ENCODE data around the gene WNT9A. TPM values are rescaled to one million over a fixed set of nuclear protein-coding genes. Genes with fewer than 3 reads are reported as not detected.

Gene WNT9A
- total and polyA plus RNA-seq, 4 donors = 0.03 to 0.08 TPM; not detected in 2

DNA sequence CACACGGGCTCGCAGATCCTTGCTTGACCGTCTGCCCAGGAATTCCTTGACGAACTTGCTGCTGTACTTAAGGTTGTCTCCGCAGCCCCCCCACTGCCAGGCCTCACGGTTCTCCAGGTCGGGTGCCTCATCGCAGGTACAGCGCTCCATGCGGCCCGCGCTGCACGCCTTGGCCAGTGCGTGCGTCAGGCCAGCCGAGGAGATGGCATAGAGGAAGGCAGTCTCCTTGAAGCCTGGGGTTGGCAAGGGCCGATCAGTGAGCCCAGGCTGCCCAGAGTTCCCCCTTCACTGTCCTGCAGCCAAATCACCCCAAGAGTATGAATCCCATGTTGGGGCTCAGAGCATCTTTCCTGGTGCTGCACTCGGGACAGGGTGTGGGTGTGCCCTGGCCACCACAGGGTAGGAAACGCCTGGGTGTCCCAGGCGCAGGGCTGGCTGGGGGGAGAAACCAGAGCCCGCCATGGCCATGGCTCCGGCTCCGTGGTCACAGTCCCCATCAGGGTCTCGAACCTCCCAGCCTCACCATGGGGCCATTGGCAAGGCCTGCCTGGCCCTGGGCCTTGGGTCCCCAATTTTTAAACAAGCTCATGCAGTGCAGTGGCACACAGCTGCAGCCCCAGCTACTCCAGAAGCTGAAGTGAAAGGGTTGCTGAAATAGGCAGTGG is 23.4 kb downstream of the WNT9A start:
- Histone ChIP-seq H3K4me3 (ENCODE audit: low read depth in 1 of 3, low read length in 3 of 3) (no peak overlapping the region), H3K9ac (ENCODE audit: low read depth in 1 of 2, low read length in 2 of 2) (no peak overlapping the region), H3K36me3 (ENCODE audit: control insufficient read depth in 4 of 4, insufficient read depth in 3 of 4, low read depth in 1 of 4, low read length in 3 of 4) (no peaks in the 10 kb centered on the region), H3K27me3 (ENCODE audit: control insufficient read depth in 4 of 4, insufficient read depth in 4 of 4, low read length in 3 of 4) (no peaks in the 10 kb centered on the region), H3K9me3 (ENCODE audit: control insufficient read depth in 4 of 4, low read length in 3 of 4) (no peaks in the 10 kb centered on the region), H3K27ac (ENCODE audit: low read depth in 1 of 2, low read length in 2 of 2) (no peak overlapping the region), H3K4me1 (ENCODE audit: control insufficient read depth in 4 of 4, insufficient read depth in 4 of 4, low read length in 3 of 4) (no peaks in the 10 kb centered on the region)
- WGBS = 91% methylated on average over 24 of the region's 24 CpGs
- no peak for DNase-seq (ENCODE audit: low spot score)
- no peak for TF ChIP-seq FOXA2 (IDR thresholded peaks at IDR 0.05)
- no peak for TF ChIP-seq FOXA1 (IDR thresholded peaks at IDR 0.05)
- TF ChIP-seq HNF4A (conservative IDR thresholded peaks at IDR 0.05) = no peak
- no peak for TF ChIP-seq TAF1 (conservative IDR thresholded peaks at IDR 0.05)
- no peak for TF ChIP-seq YY1 (IDR thresholded peaks at IDR 0.05)
- no peak for TF ChIP-seq MAX (IDR thresholded peaks at IDR 0.05)
- TF ChIP-seq JUND (IDR thresholded peaks at IDR 0.05) = no peak
- no peak for TF ChIP-seq RAD21 (IDR thresholded peaks at IDR 0.05)
- TF ChIP-seq RXRA (IDR thresholded peaks at IDR 0.05) = no peak
- no peak for TF ChIP-seq GABPA (IDR thresholded peaks at IDR 0.05 in 1 of 2, conservative IDR thresholded peaks at IDR 0.05 in 1 of 2)

DNA sequence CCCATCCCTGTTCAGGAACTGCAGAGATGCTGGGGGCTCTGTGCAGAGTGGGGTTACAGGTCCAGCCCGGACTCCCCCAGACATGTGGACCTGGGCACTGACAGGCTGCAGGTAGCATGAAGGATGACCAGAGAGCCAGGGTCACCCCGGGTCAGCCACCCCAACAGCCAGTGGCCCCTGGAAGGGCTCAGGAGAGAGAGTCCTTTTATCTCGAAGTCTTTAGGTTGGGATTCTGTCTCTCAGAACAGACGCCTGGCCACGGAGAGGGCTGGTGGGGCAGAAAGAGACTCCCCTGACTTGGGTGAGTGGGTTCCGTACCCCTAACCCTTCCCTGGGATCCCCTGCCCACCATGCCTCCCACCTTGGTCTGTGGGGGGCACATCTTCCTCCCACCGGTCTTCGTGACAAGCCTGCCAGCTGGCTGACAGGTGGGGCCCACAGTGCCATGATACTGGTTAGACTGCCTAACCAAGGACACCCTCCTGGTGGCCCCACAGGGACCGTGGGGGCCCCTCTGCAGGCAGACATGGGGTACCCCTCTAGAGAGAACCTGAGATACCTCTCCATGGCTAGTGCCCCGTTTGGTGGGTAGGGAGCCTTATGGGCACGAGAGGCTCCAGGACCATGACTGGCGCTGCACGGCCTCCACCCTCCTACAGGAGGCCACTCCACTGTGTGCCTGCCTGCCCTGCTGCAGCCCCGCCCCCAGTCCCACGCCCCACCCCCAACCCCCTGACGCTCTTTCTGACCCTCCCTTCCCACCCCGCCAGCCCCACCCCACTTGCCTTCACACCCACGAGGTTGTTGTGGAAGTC is 24.2 kb downstream of the WNT9A start:
- 71% methylated on average over 18 of the region's 18 CpGs for WGBS
- Histone ChIP-seq H3K27me3 (ENCODE audit: control insufficient read depth in 4 of 4, insufficient read depth in 4 of 4, low read length in 3 of 4) (no peaks in the 10 kb centered on the region), H3K4me3 (ENCODE audit: low read depth in 1 of 3, low read length in 3 of 3) (no peak overlapping the region), H3K4me1 (ENCODE audit: control insufficient read depth in 4 of 4, insufficient read depth in 4 of 4, low read length in 3 of 4) (no peaks in the 10 kb centered on the region), H3K9me3 (ENCODE audit: control insufficient read depth in 4 of 4, low read length in 3 of 4) (no peaks in the 10 kb centered on the region), H3K9ac (ENCODE audit: low read depth in 1 of 2, low read length in 2 of 2) (no peak overlapping the region), H3K27ac (ENCODE audit: low read depth in 1 of 2, low read length in 2 of 2) (no peak overlapping the region), H3K36me3 (ENCODE audit: control insufficient read depth in 4 of 4, insufficient read depth in 3 of 4, low read depth in 1 of 4, low read length in 3 of 4) (no peaks in the 10 kb centered on the region)
- TF ChIP-seq SP1 (IDR thresholded peaks at IDR 0.05) (no peak), FOXA1 (IDR thresholded peaks at IDR 0.05) (no peak), YY1 (IDR thresholded peaks at IDR 0.05) (no peak), CTCF (IDR thresholded peaks at IDR 0.05; ENCODE audit: low read depth, low read length, missing input control) (no peak), GABPA (IDR thresholded peaks at IDR 0.05 in 1 of 2, conservative IDR thresholded peaks at IDR 0.05 in 1 of 2) (no peak), RXRA (IDR thresholded peaks at IDR 0.05) (no peak)
- TF ChIP-seq, protein P1, sequence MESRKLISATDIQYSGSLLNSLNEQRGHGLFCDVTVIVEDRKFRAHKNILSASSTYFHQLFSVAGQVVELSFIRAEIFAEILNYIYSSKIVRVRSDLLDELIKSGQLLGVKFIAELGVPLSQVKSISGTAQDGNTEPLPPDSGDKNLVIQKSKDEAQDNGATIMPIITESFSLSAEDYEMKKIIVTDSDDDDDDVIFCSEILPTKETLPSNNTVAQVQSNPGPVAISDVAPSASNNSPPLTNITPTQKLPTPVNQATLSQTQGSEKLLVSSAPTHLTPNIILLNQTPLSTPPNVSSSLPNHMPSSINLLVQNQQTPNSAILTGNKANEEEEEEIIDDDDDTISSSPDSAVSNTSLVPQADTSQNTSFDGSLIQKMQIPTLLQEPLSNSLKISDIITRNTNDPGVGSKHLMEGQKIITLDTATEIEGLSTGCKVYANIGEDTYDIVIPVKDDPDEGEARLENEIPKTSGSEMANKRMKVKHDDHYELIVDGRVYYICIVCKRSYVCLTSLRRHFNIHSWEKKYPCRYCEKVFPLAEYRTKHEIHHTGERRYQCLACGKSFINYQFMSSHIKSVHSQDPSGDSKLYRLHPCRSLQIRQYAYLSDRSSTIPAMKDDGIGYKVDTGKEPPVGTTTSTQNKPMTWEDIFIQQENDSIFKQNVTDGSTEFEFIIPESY (IDR thresholded peaks at IDR 0.05) = no peak
- no peak for DNase-seq (ENCODE audit: low spot score)
